Kidney epithelial cell (primary cell): ENCODE data around the gene PIGH. TPM values are rescaled to one million over a fixed set of nuclear protein-coding genes. Genes with fewer than 3 reads are reported as not detected.
"Not testable (repeated sequence)": the region's sequence is repeated elsewhere in the genome, so short reads cannot be mapped to it uniquely, and the experiment has no call there.

Experiments
- DNase-seq: peaks from one replicate; pipeline ENCODE4 v3.0.0-alpha.2; 2010; ENCODE audit warnings: low read depth
- H3K27me3 ChIP-seq: 2 replicates; pipeline ENCODE4 v1.6.0; 2011; ENCODE audit warnings: low read length; ENCODE audit not compliant: control insufficient read depth, insufficient read depth
- H3K36me3 ChIP-seq: 2 replicates; pipeline ENCODE4 v1.5.1; 2011; ENCODE audit warnings: low read length; ENCODE audit not compliant: control insufficient read depth, insufficient read depth
- H3K4me3 ChIP-seq: 2 replicates; pipeline ENCODE4 v1.5.1; 2011; ENCODE audit warnings: low read depth, mild to moderate bottlenecking, control low read depth, low read length
- CTCF ChIP-seq: IDR thresholded peaks from 2 replicates; pipeline ENCODE4 v1.5.1; 2011; ENCODE audit warnings: mild to moderate bottlenecking, moderate library complexity, low read length, control low read depth, inconsistent platforms; ENCODE audit not compliant: insufficient read depth, poor library complexity, severe bottlenecking
- total RNA-seq: library from RNA; depleted of rRNA; stranded (reverse); fragments of >200 nt; gene quantifications from 2 replicates; pipeline ENCODE4 v1.2.3, GENCODE V29; 2015

The PIGH gene
- total RNA-seq, 1 donor from 2014 or later: 27.1 TPM

GRCh38 chr14:67630938-67631337, 30.9 kb upstream of the PIGH start:
- no peaks in the 10 kb centered on the region for H3K36me3 ChIP-seq
- no peaks in the 10 kb centered on the region for H3K27me3 ChIP-seq
- DNase-seq: no peak
- no peak overlapping the region for H3K4me3 ChIP-seq
- no peak for TF ChIP-seq CTCF

GRCh38 chr14:67630186-67630585, 30.1 kb upstream of the PIGH start:
- no peak for TF ChIP-seq CTCF

GRCh38 chr14:67627519-67627918, 27.5 kb upstream of the PIGH start:
- Histone ChIP-seq H3K27me3 (no peaks in the 10 kb centered on the region), H3K4me3 (no peak overlapping the region), H3K36me3 (no peaks in the 10 kb centered on the region)
- DNase-seq: no peak
- TF ChIP-seq CTCF: no peak

More at GRCh38 chr14:67630186-67630585, 30.1 kb upstream of the PIGH start:
- DNase-seq: no peak
- Histone ChIP-seq H3K27me3 (no peaks in the 10 kb centered on the region), H3K4me3 (no peak overlapping the region), H3K36me3 (no peaks in the 10 kb centered on the region)

- not testable (repeated sequence) for H3K4me3 ChIP-seq, DNase-seq, H3K27me3 ChIP-seq, H3K36me3 ChIP-seq
Measured at GRCh38 chr14:67626131-67626530, 26.1 kb upstream of the PIGH start.

GRCh38 chr14:67623114-67623513, 23.0 kb upstream of the PIGH start:
- DNase-seq: no peak
- Histone ChIP-seq H3K27me3 (no peaks in the 10 kb centered on the region), H3K4me3 (no peak overlapping the region)

GRCh38 chr14:67622675-67623074, 22.6 kb upstream of the PIGH start:
- H3K4me3 ChIP-seq: no peak overlapping the region
- no peak for DNase-seq
- no peak for TF ChIP-seq CTCF
- H3K36me3 ChIP-seq: no peaks in the 10 kb centered on the region
- no peaks in the 10 kb centered on the region for H3K27me3 ChIP-seq

More at GRCh38 chr14:67623114-67623513, 23.0 kb upstream of the PIGH start:
- TF ChIP-seq CTCF: no peak
- no peaks in the 10 kb centered on the region for H3K36me3 ChIP-seq
